NB4 (cell line): Measurements from ENCODE around the gene RNF220.

Experiments
- DNase-seq: peaks from one replicate; pipeline ENCODE4 v3.0.0; 2010; ENCODE audit warnings: low read depth
- H3K4me3 ChIP-seq: one replicate; pipeline ENCODE4 v1.5.1; 2011; ENCODE audit warnings: mild to moderate bottlenecking, low read depth, low read length, moderate library complexity
- CTCF ChIP-seq: IDR thresholded peaks from one replicate; pipeline ENCODE4 v1.5.1; 2012; ENCODE audit warnings: low read depth, low read length
- MAX ChIP-seq: IDR thresholded peaks from 2 replicates; pipeline ENCODE4 v1.6.1; 2011; ENCODE audit warnings: low read depth, low read length
- MYC ChIP-seq: IDR thresholded peaks from 2 replicates; pipeline ENCODE4 v1.6.1; 2011; ENCODE audit warnings: low read depth, low read length
- POLR2A ChIP-seq: IDR thresholded peaks from 2 replicates; pipeline ENCODE4 v1.6.1; 2011; ENCODE audit warnings: mild to moderate bottlenecking; ENCODE audit not compliant: insufficient read length; ENCODE audit errors: extremely low read depth

Gene RNF220

GRCh38 chr1:44415013-44415412 is 10.0 kb downstream of the RNF220 start:
- no peak overlapping the region for H3K4me3 ChIP-seq
- TF ChIP-seq POLR2A = no peak
- no peak for TF ChIP-seq MAX
- no peak for TF ChIP-seq CTCF
- TF ChIP-seq MYC = no peak
- DNase-seq = no peak

GRCh38 chr1:44416408-44416807 is 11.4 kb downstream of the RNF220 start:
- TF ChIP-seq MYC (no peak), CTCF (no peak), MAX (no peak), POLR2A (no peak)
- no peak overlapping the region for H3K4me3 ChIP-seq
- DNase-seq = no peak

- no peak overlapping the region for H3K4me3 ChIP-seq
- TF ChIP-seq CTCF = no peak
- TF ChIP-seq POLR2A = no peak
- TF ChIP-seq MYC = no peak
- TF ChIP-seq MAX = no peak
- no peak for DNase-seq
Observed at GRCh38 chr1:44417351-44418021, 12.4 kb downstream of the RNF220 start.

GRCh38 chr1:44418022-44418673 is 13.1 kb downstream of the RNF220 start:
- H3K4me3 ChIP-seq = no peak overlapping the region
- TF ChIP-seq MAX = no peak
- TF ChIP-seq CTCF = no peak
- TF ChIP-seq MYC = no peak
- no peak for TF ChIP-seq POLR2A
- DNase-seq = no peak

GRCh38 chr1:44419901-44420300 is 14.8 kb downstream of the RNF220 start:
- no peak for DNase-seq
- no peak overlapping the region for H3K4me3 ChIP-seq
- TF ChIP-seq CTCF = no peak
- no peak for TF ChIP-seq MYC
- no peak for TF ChIP-seq POLR2A
- no peak for TF ChIP-seq MAX
